Esophagus (tissue), 2 donors: ENCODE measurements around the gene DIP2A. TPM values are rescaled to one million over a fixed set of nuclear protein-coding genes. Genes with fewer than 3 reads are reported as not detected.

Experiments
- H3K27ac ChIP-seq, 2 donors: one replicate each; pipeline ENCODE4 v1.5.1; 2013; ENCODE audit warnings: low read depth in 2 of 2, mild to moderate bottlenecking in 2 of 2, inconsistent platforms in 1 of 2, low read length in 1 of 2, moderate library complexity in 1 of 2
- H3K27me3 ChIP-seq, 2 donors: one replicate each; pipeline ENCODE4 v1.6.1; 2013; ENCODE audit warnings: low read length in 2 of 2, control low read depth in 1 of 2, mild to moderate bottlenecking in 1 of 2; ENCODE audit not compliant: insufficient read depth in 2 of 2, control insufficient read depth in 1 of 2
- H3K36me3 ChIP-seq, 2 donors: one replicate each; pipeline ENCODE4 v1.6.1; 2013; ENCODE audit warnings: low read length in 1 of 2; ENCODE audit not compliant: control insufficient read depth in 2 of 2, insufficient read depth in 2 of 2
- H3K4me1 ChIP-seq, 2 donors: one replicate each; pipeline ENCODE4 v1.6.1; 2013; ENCODE audit warnings: low read length in 1 of 2; ENCODE audit not compliant: control insufficient read depth in 2 of 2, insufficient read depth in 2 of 2
- H3K4me3 ChIP-seq, 2 donors: one replicate each; pipeline ENCODE4 v1.5.1; 2013; ENCODE audit warnings: low read length in 2 of 2, mild to moderate bottlenecking in 2 of 2, low read depth in 1 of 2, moderate library complexity in 1 of 2
- H3K9me3 ChIP-seq, 2 donors: one replicate each; pipeline ENCODE4 v1.6.1; 2013; ENCODE audit warnings: mild to moderate bottlenecking in 2 of 2, low read depth in 1 of 2, low read length in 1 of 2, moderate library complexity in 1 of 2; ENCODE audit not compliant: control insufficient read depth in 2 of 2, insufficient read depth in 1 of 2
- WGBS, 2 donors: extraction: QIAGEN DNeasy Blood & Tissue Kit; methylation state at CpG; one replicate each; pipeline ENCODE4 v1.1.7; 2013; 5-methylcytosine and 5-hydroxymethylcytosine counted together
- polyA plus RNA-seq, 2 donors: library from polyadenylated mRNA; stranded (reverse); fragments of 200-250 nt; gene quantifications; one replicate each; pipeline ENCODE4 v1.2.3, GENCODE V29; 2013
- donor health status: healthy with polysubstance abuse.
- donor health status: Bipolar disorder and iron deficiency.

The DIP2A gene
- polyA plus RNA-seq, 2 donors: 15.3 to 29.7 TPM

GRCh38 chr21:46527801-46528200, 69.1 kb downstream of the DIP2A start:
- H3K4me1 ChIP-seq: peaks cover 0 to 2% of the 10 kb centered on the region in 2 donors
- peaks cover 0 to 7% of the 10 kb centered on the region in 2 donors for H3K36me3 ChIP-seq
- H3K9me3 ChIP-seq: no peaks in the 10 kb centered on the region
- 82 to 95% methylated on average over 4 of the region's 4 CpGs for WGBS, 2 donors
- H3K27me3 ChIP-seq: no peaks in the 10 kb centered on the region
- no peak overlapping the region for H3K27ac ChIP-seq
- H3K4me3 ChIP-seq: no peak overlapping the region

- Histone ChIP-seq H3K36me3 (peaks cover 0 to 23% of the 10 kb centered on the region in 2 donors), H3K27me3 (no peaks in the 10 kb centered on the region), H3K4me1 (no peaks in the 10 kb centered on the region), H3K9me3 (no peaks in the 10 kb centered on the region), H3K27ac (no peak overlapping the region), H3K4me3 (no peak overlapping the region)
- WGBS, 2 donors: 77 to 86% methylated on average over 7 of the region's 7 CpGs
These were observed 73.4 kb downstream of the DIP2A start for GRCh38 chr21:46532080-46532479.

GRCh38 chr21:46537026-46537425, 78.3 kb downstream of the DIP2A start:
- H3K27me3 ChIP-seq: no peaks in the 10 kb centered on the region
- no peaks in the 10 kb centered on the region for H3K9me3 ChIP-seq
- H3K36me3 ChIP-seq: peaks cover 8 to 45% of the 10 kb centered on the region in 2 donors
- H3K4me1 ChIP-seq: no peaks in the 10 kb centered on the region
- 86 to 89% methylated on average over 6 of the region's 6 CpGs for WGBS, 2 donors
- no peak overlapping the region for H3K27ac ChIP-seq
- no peak overlapping the region for H3K4me3 ChIP-seq

- Histone ChIP-seq H3K27ac (no peak overlapping the region), H3K36me3 (peaks cover 8 to 50% of the 10 kb centered on the region in 2 donors), H3K27me3 (no peaks in the 10 kb centered on the region), H3K4me1 (no peaks in the 10 kb centered on the region), H3K9me3 (no peaks in the 10 kb centered on the region), H3K4me3 (no peak overlapping the region)
- WGBS, 2 donors: 92 to 94% methylated on average over 16 of the region's 16 CpGs
These were observed 79.6 kb downstream of the DIP2A start for GRCh38 chr21:46538262-46538661.

- H3K9me3 ChIP-seq: no peaks in the 10 kb centered on the region
- H3K4me3 ChIP-seq: no peak overlapping the region
- H3K27ac ChIP-seq: no peak overlapping the region
- H3K36me3 ChIP-seq: peaks cover 8 to 52% of the 10 kb centered on the region in 2 donors
- H3K27me3 ChIP-seq: no peaks in the 10 kb centered on the region
- H3K4me1 ChIP-seq: no peaks in the 10 kb centered on the region
- 94 to 95% methylated on average over 11 of the region's 11 CpGs for WGBS, 2 donors
These were observed 80.4 kb downstream of the DIP2A start for GRCh38 chr21:46538851-46539666.

- Histone ChIP-seq H3K27me3 (no peaks in the 10 kb centered on the region), H3K27ac (no peak overlapping the region), H3K4me3 (no peak overlapping the region), H3K36me3 (peaks cover 8 to 47% of the 10 kb centered on the region in 2 donors), H3K9me3 (no peaks in the 10 kb centered on the region), H3K4me1 (peaks cover 0 to 1% of the 10 kb centered on the region in 2 donors)
- 93 to 96% methylated on average over 11 of the region's 11 CpGs for WGBS, 2 donors
These were observed 81.5 kb downstream of the DIP2A start for GRCh38 chr21:46540087-46540710.

GRCh38 chr21:46542588-46543124, 84.0 kb downstream of the DIP2A start:
- Histone ChIP-seq H3K27ac (no peak overlapping the region), H3K36me3 (peaks cover 15 to 50% of the 10 kb centered on the region in 2 donors), H3K9me3 (no peaks in the 10 kb centered on the region), H3K27me3 (no peaks in the 10 kb centered on the region), H3K4me1 (peaks cover 0 to 9% of the 10 kb centered on the region in 2 donors), H3K4me3 (no peak overlapping the region)
- 88 to 90% methylated on average over 8 of the region's 8 CpGs for WGBS, 2 donors

GRCh38 chr21:46543306-46543705, 84.6 kb downstream of the DIP2A start:
- no peaks in the 10 kb centered on the region for H3K27me3 ChIP-seq
- peaks cover 0 to 9% of the 10 kb centered on the region in 2 donors for H3K4me1 ChIP-seq
- H3K9me3 ChIP-seq: no peaks in the 10 kb centered on the region
- no peak overlapping the region for H3K27ac ChIP-seq
- no peak overlapping the region for H3K4me3 ChIP-seq
- WGBS, 2 donors: 92 to 95% methylated on average over 19 of the region's 19 CpGs
- H3K36me3 ChIP-seq: peaks cover 17 to 52% of the 10 kb centered on the region in 2 donors

GRCh38 chr21:46544003-46544402, 85.3 kb downstream of the DIP2A start:
- Histone ChIP-seq H3K36me3 (peaks cover 18 to 47% of the 10 kb centered on the region in 2 donors), H3K27ac (no peak overlapping the region), H3K27me3 (no peaks in the 10 kb centered on the region), H3K9me3 (no peaks in the 10 kb centered on the region), H3K4me3 (no peak overlapping the region), H3K4me1 (peaks cover 0 to 9% of the 10 kb centered on the region in 2 donors)
- WGBS, 2 donors: 86 to 89% methylated on average over 8 of the region's 8 CpGs
